K562 (cell line): ENCODE data around the gene ARMCX2. TPM values are rescaled to one million over a fixed set of nuclear protein-coding genes. Genes with fewer than 3 reads are reported as not detected.
A peak's percentile ranks its signal among the peaks of the same experiment; 100 is the strongest.

Experiments
- ATAC-seq: fragments of 200-7000 bp; cut with Tn5 transposase; 3 replicates; pipeline ENCODE4 v1.9.1; 2020; ENCODE audit warnings: moderate library complexity
- BruUV-seq: library from RNA; stranded (reverse); fragments of 400-500 nt; replicated peaks from 2 replicates; lab custom pipeline; 2021; lab: Mats Ljungman, UMichigan
- CTCF ChIA-PET: fragments of 300-600 bp; formaldehyde crosslinking; extraction: SDS; loops from one replicate; lab custom pipeline; 2021; ENCODE audit warnings: low intra/inter-chr PET ratio; lab: Yijun Ruan, JAX
- POLR2A ChIA-PET: fragments of 300-600, 350-650 bp; sonication (Branson Sonifier 250); formaldehyde crosslinking; extraction: SDS; loops from one replicate; lab custom pipeline; 2021; ENCODE audit warnings: antibody characterized with exemption, inconsistent platforms; lab: Yijun Ruan, JAX
- DNase-seq, 4 experiments: peaks; one replicate each; pipeline versions ENCODE4 v3.0.0 to v3.0.0-alpha.2; 2011 to 2018; ENCODE audit warnings: low spot score in 3 of 4, mixed read lengths in 3 of 4; ENCODE audit errors: extremely low read depth in 1 of 4
- FAIRE-seq: peaks from 2 replicates; lab custom pipeline; 2011; peaks lifted over from hg19 to GRCh38; lab: Jason Lieb, UNC
- H2AFZ ChIP-seq: 2 replicates; pipeline ENCODE4 v1.6.0; 2011; ENCODE audit warnings: low read depth, low read length, control low read depth, inconsistent platforms
- H3K27ac ChIP-seq: fragments of 200-600 bp; 3 replicates; pipeline ENCODE4 v1.8.0; 2011; ENCODE audit warnings: low read depth, mild to moderate bottlenecking, control low read depth, inconsistent platforms, low read length, moderate library complexity, mixed read lengths; ENCODE audit errors: extremely low read depth
- H3K27me3 ChIP-seq, 2 experiments: fragments of 300-600 bp in 1 of 2; 2 replicates in 1 of 2; 3 replicates in 1 of 2; pipeline versions ENCODE4 v1.6.0 to v1.8.0; 2011; ENCODE audit warnings: inconsistent platforms in 2 of 2, low read length in 2 of 2, mild to moderate bottlenecking in 1 of 2, mixed read lengths in 1 of 2, moderate library complexity in 1 of 2; ENCODE audit not compliant: control insufficient read depth in 2 of 2, insufficient read depth in 2 of 2
- H3K36me3 ChIP-seq: fragments of 300-600 bp; 3 replicates; pipeline ENCODE4 v1.8.0; 2011; ENCODE audit warnings: mild to moderate bottlenecking, low read length, inconsistent platforms; ENCODE audit not compliant: control insufficient read depth, insufficient read depth
- H3K4me1 ChIP-seq, 2 experiments: fragments of 200-600 bp in 1 of 2; replicated peaks in 1 of 2; 2 replicates in 1 of 2; 3 replicates in 1 of 2; pipeline versions ENCODE4 v1.5.1 to v1.8.0; 2011; ENCODE audit warnings: inconsistent platforms in 2 of 2, low read length in 2 of 2, mild to moderate bottlenecking in 1 of 2, mixed read lengths in 1 of 2, moderate library complexity in 1 of 2; ENCODE audit not compliant: control insufficient read depth in 2 of 2, insufficient read depth in 2 of 2
- H3K4me2 ChIP-seq: 2 replicates; pipeline ENCODE4 v1.6.1; 2011; ENCODE audit warnings: low read length, control low read depth, inconsistent platforms, mixed read lengths; ENCODE audit not compliant: insufficient read depth
- H3K4me3 ChIP-seq: fragments of 200-600 bp; sonication (generic), shearing (Covaris generic); 2 replicates; pipeline ENCODE4 v1.5.1; 2016; ENCODE audit warnings: control low read depth, inconsistent platforms
- H3K79me2 ChIP-seq: fragments of 200-600 bp; 3 replicates; pipeline ENCODE4 v1.8.0; 2011; ENCODE audit warnings: low read length, inconsistent platforms; ENCODE audit not compliant: control insufficient read depth, insufficient read depth
- H3K9ac ChIP-seq, 2 experiments: 2 replicates each; pipeline versions ENCODE4 v1.6.0 to v1.6.1; 2011; ENCODE audit warnings: low read depth in 2 of 2, low read length in 2 of 2, control low read depth in 1 of 2, inconsistent platforms in 1 of 2, mild to moderate bottlenecking in 1 of 2, mixed read lengths in 1 of 2; ENCODE audit not compliant: insufficient read depth in 1 of 2
- H3K9me1 ChIP-seq: one replicate; pipeline ENCODE4 v1.6.0; 2011; ENCODE audit warnings: inconsistent platforms, mild to moderate bottlenecking, low read length, moderate library complexity; ENCODE audit not compliant: control insufficient read depth, insufficient read depth
- H3K9me3 ChIP-seq: replicated peaks from 2 replicates; pipeline ENCODE4 v1.5.1; 2011; ENCODE audit warnings: low read depth, low read length, inconsistent platforms; ENCODE audit not compliant: control insufficient read depth, insufficient read depth
- H4K20me1 ChIP-seq: replicated peaks from 2 replicates; pipeline ENCODE4 v1.6.1; 2011; ENCODE audit warnings: low read length, inconsistent platforms, mixed read lengths; ENCODE audit not compliant: control insufficient read depth, insufficient read depth
- ATF7 ChIP-seq: fragments of 450-650 bp; IDR thresholded peaks from 2 replicates; pipeline ENCODE4 v1.7.1; 2014; ENCODE audit warnings: mild to moderate bottlenecking, moderate library complexity
- GMEB1 ChIP-seq: fragments of 250-450 bp; sonication (Bioruptor Pico); IDR thresholded peaks from 2 replicates; pipeline ENCODE4 v1.4.0; 2020; ENCODE audit warnings: mild to moderate bottlenecking
- JUN ChIP-seq, 2 experiments: sonication (generic) in 1 of 2; formaldehyde crosslinking in 1 of 2; IDR thresholded peaks; 2 replicates each; pipeline versions ENCODE4 v1.6.1 to v1.8.0; 2012 to 2022; ENCODE audit warnings: borderline replicate concordance in 2 of 2, mild to moderate bottlenecking in 2 of 2, improper control_type of control experiment in 1 of 2, low read depth in 1 of 2, low read length in 1 of 2, missing genetic modification reagents in 1 of 2
- JUND ChIP-seq, 2 experiments: IDR thresholded peaks; 2 replicates in 1 of 2; 3 replicates in 1 of 2; pipeline ENCODE4 v1.6.1; 2011; ENCODE audit warnings: borderline replicate concordance in 2 of 2, low read depth in 2 of 2, low read length in 2 of 2, improper control_type of control experiment in 1 of 2, missing biosample characterization in 1 of 2, missing genetic modification characterization in 1 of 2, missing genetic modification reagents in 1 of 2
- KLF6 ChIP-seq: fragments of 250-450 bp; sonication (Bioruptor Pico); IDR thresholded peaks from 2 replicates; pipeline ENCODE4 v1.4.0; 2020; ENCODE audit warnings: mild to moderate bottlenecking, moderate library complexity, borderline replicate concordance
- MAZ ChIP-seq, 2 experiments: fragments of 450-650 bp in 1 of 2; sonication (generic) in 1 of 2; formaldehyde crosslinking; IDR thresholded peaks in 1 of 2; conservative IDR thresholded peaks in 1 of 2; 2 replicates each; pipeline versions ENCODE4 v1.4.0 to v1.5.0; 2020; ENCODE audit warnings: mild to moderate bottlenecking in 1 of 2, missing genetic modification reagents in 1 of 2
- MEF2A ChIP-seq: IDR thresholded peaks from 2 replicates; pipeline ENCODE4 v1.6.1; 2011; ENCODE audit warnings: low read depth, mild to moderate bottlenecking, low read length, moderate library complexity; ENCODE audit not compliant: control insufficient read depth
- ZBTB7A ChIP-seq: IDR thresholded peaks from 2 replicates; pipeline ENCODE4 v1.6.1; 2011; ENCODE audit warnings: low read depth, mild to moderate bottlenecking, low read length, moderate library complexity, borderline replicate concordance; ENCODE audit not compliant: control insufficient read depth
- ZSCAN32 ChIP-seq: fragments of 450-650 bp; formaldehyde crosslinking; IDR thresholded peaks from 2 replicates; pipeline ENCODE4 v1.4.0; 2020; ENCODE audit warnings: mild to moderate bottlenecking, moderate library complexity
- in situ Hi-C: fragments of 300-500 bp; cut with MboI; formaldehyde crosslinking; loops from 4 replicates; pipeline ENCODE4 v1.15.0; 2018; ENCODE audit warnings: inconsistent platforms, mixed read lengths
- intact Hi-C: fragments of 100-400 bp; cut with micrococcal nuclease; formaldehyde crosslinking; loops from 2 replicates; pipeline ENCODE4 v1.14.2; 2022
- polyA plus RNA-seq, 8 experiments: library from polyadenylated mRNA; depleted of rRNA in 4 of 8; stranded (reverse) in 5 of 8; unstranded in 3 of 8; fragments of >200 nt; fragmentation: Nextera tagmentation in 2 of 8; fragmentation: Illumina TruSeq in 1 of 8; extraction: Ambion mirVana in 2 of 8; extraction: Trizol in 1 of 8; gene quantifications; 2 replicates each; pipeline versions ENCODE4 v1.2.1 to v1.2.3, GENCODE V29; 2011 to 2014; ENCODE audit warnings: inconsistent platforms in 1 of 8, missing spikeins in 1 of 8
- total RNA-seq, 7 experiments: library from RNA; depleted of rRNA in 6 of 7; stranded (reverse); fragments of >200 nt in 6 of 7; fragmentation: Illumina TruSeq in 2 of 7; extraction: Trizol in 2 of 7; gene quantifications; 2 replicates each; pipeline versions ENCODE4 v1.2.1 to v1.2.3, GENCODE V29; 2011 to 2021; ENCODE audit warnings: low replicate concordance in 1 of 7
- TF ChIP-seq, protein P1 (sequence below): fragments of 450-650 bp; IDR thresholded peaks from 2 replicates; pipeline ENCODE4 v1.6.1; 2016
- TF ChIP-seq, protein P2 (sequence below), 2 experiments: fragments of 450-650 bp in 1 of 2; sonication (generic) in 1 of 2; formaldehyde crosslinking in 1 of 2; IDR thresholded peaks in 1 of 2; conservative IDR thresholded peaks in 1 of 2; 2 replicates each; pipeline versions ENCODE4 v1.6.1 to v1.8.1; 2016 to 2023; ENCODE audit warnings: mild to moderate bottlenecking in 2 of 2, moderate library complexity in 2 of 2, inconsistent platforms in 1 of 2, missing genetic modification reagents in 1 of 2
- TF ChIP-seq, protein P3 (sequence below): fragments of 250-450 bp; sonication (Bioruptor Pico); IDR thresholded peaks from 2 replicates; pipeline ENCODE4 v1.4.0; 2020; ENCODE audit warnings: mild to moderate bottlenecking, moderate library complexity, borderline replicate concordance

ARMCX2 gene
- total and polyA plus RNA-seq, 9 of the 15 experiments (the other 6 are each of a cell fraction or from before 2014, with no cell fraction given): 0.03 to 0.16 TPM; not detected in 7

GRCh38 chrX:101619364-101619763, 40.3 kb downstream of the ARMCX2 start:
- H3K4me3 ChIP-seq: no peak overlapping the region
- peak; percentile 77 for FAIRE-seq
- H3K27me3 ChIP-seq: peaks cover 0 to under 1% of the 10 kb centered on the region in 2 experiments; a peak in 1 of 5 replicates
- no peaks in the 10 kb centered on the region for H3K9me3 ChIP-seq
- in situ Hi-C loops: no loop called here
- H3K79me2 ChIP-seq: peaks cover 13% of the 10 kb centered on the region
- peak in 2 of 4 experiments; percentile 44 to 71 for DNase-seq
- peak; percentile 68 for ATAC-seq
- POLR2A ChIA-PET: interaction anchor here (0.7 kb wide), 1 partner anchor 398 kb away, joined by 3 read pairs; no protein-coding TSS in a partner anchor
- no peaks in the 10 kb centered on the region for H3K9me1 ChIP-seq
- no peaks in the 10 kb centered on the region for H4K20me1 ChIP-seq
- CTCF ChIA-PET: no interaction called here
- H2AFZ ChIP-seq: peak overlapping the region; percentile 68; the same call in 1 of the 2 replicates
- H3K36me3 ChIP-seq: peaks cover 5% of the 10 kb centered on the region; the same call in 1 of the 3 replicates
- BruUV-seq: no TSS peak
- intact Hi-C loops: loop anchor here (5.0 kb wide), 1 partner anchor 178 kb away; no protein-coding TSS in a partner anchor
- peaks cover 6% of the 10 kb centered on the region in 2 experiments; a peak in 4 of 5 replicates for H3K4me1 ChIP-seq
- peak overlapping the region in 1 of 2 experiments; percentile 30; a peak in 1 of 4 replicates for H3K9ac ChIP-seq
- peak overlapping the region; percentile 26; the same call in 1 of the 3 replicates for H3K27ac ChIP-seq
- H3K4me2 ChIP-seq: no peak overlapping the region
- TF ChIP-seq GMEB1 (no peak), MEF2A (peak; percentile 90), ATF7 (peak; percentile 42; the same call in 1 of the 2 replicates), ZSCAN32 (CRISPR knock-in tag) (no peak), KLF6 (CRISPR knock-in tag) (no peak), JUND (IDR thresholded peaks at IDR 0.05; ENCODE audit: borderline replicate concordance, low read depth, low read length) (peak; percentile 38; the same call in 1 of the 2 replicates), JUND (tag; IDR thresholded peaks at IDR 0.05; ENCODE audit: borderline replicate concordance, low read depth, low read length) (peak; percentile 21; the same call in 1 of the 3 replicates), MAZ (CRISPR knock-in tag; conservative IDR thresholded peaks at IDR 0.05 in 1 of 2, IDR thresholded peaks at IDR 0.05 in 1 of 2) (peak in 1 of 2 experiments; percentile 74; a peak in 2 of 4 replicates), ZBTB7A (peak; percentile 49; the same call in 1 of the 2 replicates), JUN (IDR thresholded peaks at IDR 0.05; ENCODE audit: borderline replicate concordance, low read depth, low read length) (peak; percentile 44; the same call in 1 of the 2 replicates), JUN (CRISPR knock-in tag; IDR thresholded peaks at IDR 0.05; ENCODE audit: borderline replicate concordance) (no peak)
- TF ChIP-seq, protein P1, sequence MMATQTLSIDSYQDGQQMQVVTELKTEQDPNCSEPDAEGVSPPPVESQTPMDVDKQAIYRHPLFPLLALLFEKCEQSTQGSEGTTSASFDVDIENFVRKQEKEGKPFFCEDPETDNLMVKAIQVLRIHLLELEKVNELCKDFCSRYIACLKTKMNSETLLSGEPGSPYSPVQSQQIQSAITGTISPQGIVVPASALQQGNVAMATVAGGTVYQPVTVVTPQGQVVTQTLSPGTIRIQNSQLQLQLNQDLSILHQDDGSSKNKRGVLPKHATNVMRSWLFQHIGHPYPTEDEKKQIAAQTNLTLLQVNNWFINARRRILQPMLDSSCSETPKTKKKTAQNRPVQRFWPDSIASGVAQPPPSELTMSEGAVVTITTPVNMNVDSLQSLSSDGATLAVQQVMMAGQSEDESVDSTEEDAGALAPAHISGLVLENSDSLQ: peak; percentile 54
- TF ChIP-seq, protein P2, sequence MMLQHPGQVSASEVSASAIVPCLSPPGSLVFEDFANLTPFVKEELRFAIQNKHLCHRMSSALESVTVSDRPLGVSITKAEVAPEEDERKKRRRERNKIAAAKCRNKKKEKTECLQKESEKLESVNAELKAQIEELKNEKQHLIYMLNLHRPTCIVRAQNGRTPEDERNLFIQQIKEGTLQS (IDR thresholded peaks at IDR 0.05): peak; percentile 67
- TF ChIP-seq, protein P2 (CRISPR knock-in tag; conservative IDR thresholded peaks at IDR 0.05): no peak
- TF ChIP-seq, protein P3, sequence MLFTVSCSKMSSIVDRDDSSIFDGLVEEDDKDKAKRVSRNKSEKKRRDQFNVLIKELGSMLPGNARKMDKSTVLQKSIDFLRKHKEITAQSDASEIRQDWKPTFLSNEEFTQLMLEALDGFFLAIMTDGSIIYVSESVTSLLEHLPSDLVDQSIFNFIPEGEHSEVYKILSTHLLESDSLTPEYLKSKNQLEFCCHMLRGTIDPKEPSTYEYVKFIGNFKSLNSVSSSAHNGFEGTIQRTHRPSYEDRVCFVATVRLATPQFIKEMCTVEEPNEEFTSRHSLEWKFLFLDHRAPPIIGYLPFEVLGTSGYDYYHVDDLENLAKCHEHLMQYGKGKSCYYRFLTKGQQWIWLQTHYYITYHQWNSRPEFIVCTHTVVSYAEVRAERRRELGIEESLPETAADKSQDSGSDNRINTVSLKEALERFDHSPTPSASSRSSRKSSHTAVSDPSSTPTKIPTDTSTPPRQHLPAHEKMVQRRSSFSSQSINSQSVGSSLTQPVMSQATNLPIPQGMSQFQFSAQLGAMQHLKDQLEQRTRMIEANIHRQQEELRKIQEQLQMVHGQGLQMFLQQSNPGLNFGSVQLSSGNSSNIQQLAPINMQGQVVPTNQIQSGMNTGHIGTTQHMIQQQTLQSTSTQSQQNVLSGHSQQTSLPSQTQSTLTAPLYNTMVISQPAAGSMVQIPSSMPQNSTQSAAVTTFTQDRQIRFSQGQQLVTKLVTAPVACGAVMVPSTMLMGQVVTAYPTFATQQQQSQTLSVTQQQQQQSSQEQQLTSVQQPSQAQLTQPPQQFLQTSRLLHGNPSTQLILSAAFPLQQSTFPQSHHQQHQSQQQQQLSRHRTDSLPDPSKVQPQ (CRISPR knock-in tag): no peak
